GM19397 (cell line): Measurements from ENCODE around the gene SPOCK2.
"Not testable (repeated sequence)": the region's sequence is repeated elsewhere in the genome, so short reads cannot be mapped to it uniquely, and the experiment has no call there.

ENCODE experiments used
- ATAC-seq: cut with Tn5 transposase; IDR thresholded peaks from one replicate; pipeline ENCODE4 v1.9.1; 2021; ENCODE audit warnings: mild to moderate bottlenecking, moderate library complexity; ENCODE audit not compliant: unreplicated experiment

Gene SPOCK2

GRCh38 chr10:72087969-72088888 is at the start of gene SPOCK2:
SPOCK2 (minus strand) TSS chr10:72088551; CDS start chr10:72088328, 223 bp downstream.
- ATAC-seq = no peak

- ATAC-seq = no peak
Observed at GRCh38 chr10:72137583-72137982, 49.2 kb upstream of the SPOCK2 start.

- ATAC-seq = not testable (repeated sequence)
Observed at GRCh38 chr10:72136225-72136624, 47.9 kb upstream of the SPOCK2 start.

GRCh38 chr10:72134785-72135767 is 46.7 kb upstream of the SPOCK2 start:
- ATAC-seq = no peak

GRCh38 chr10:72133517-72133916 is 45.2 kb upstream of the SPOCK2 start:
- peak; percentile 62 for ATAC-seq

GRCh38 chr10:72132854-72133253 is 44.5 kb upstream of the SPOCK2 start:
- no peak for ATAC-seq

GRCh38 chr10:72127571-72127970 is 39.2 kb upstream of the SPOCK2 start:
- no peak for ATAC-seq

GRCh38 chr10:72126872-72127232 is 38.5 kb upstream of the SPOCK2 start:
- ATAC-seq = no peak

- ATAC-seq = no peak
Observed at GRCh38 chr10:72126184-72126871, 38.0 kb upstream of the SPOCK2 start.

- no peak for ATAC-seq
Observed at GRCh38 chr10:72124989-72125388, 36.6 kb upstream of the SPOCK2 start.

GRCh38 chr10:72124381-72124780 is 36.0 kb upstream of the SPOCK2 start:
- no peak for ATAC-seq

- no peak for ATAC-seq
Observed at GRCh38 chr10:72123616-72124015, 35.3 kb upstream of the SPOCK2 start.

- no peak for ATAC-seq
Observed at GRCh38 chr10:72122221-72122620, 33.9 kb upstream of the SPOCK2 start.

GRCh38 chr10:72121389-72121788 is 33.0 kb upstream of the SPOCK2 start:
- no peak for ATAC-seq

- ATAC-seq = no peak
Observed at GRCh38 chr10:72116372-72116771, 28.0 kb upstream of the SPOCK2 start.

- no peak for ATAC-seq
Observed at GRCh38 chr10:72114706-72115450, 26.5 kb upstream of the SPOCK2 start.

GRCh38 chr10:72110673-72111401 is 22.5 kb upstream of the SPOCK2 start:
- no peak for ATAC-seq

- ATAC-seq = no peak
Observed at GRCh38 chr10:72109636-72110157, 21.3 kb upstream of the SPOCK2 start.
